ENCODE results near the gene NEDD9. TPM values are rescaled to one million over a fixed set of nuclear protein-coding genes. Genes with fewer than 3 reads are reported as not detected.
A peak's percentile ranks its signal among the peaks of the same experiment; 100 is the strongest.

NEDD9 gene
- polyA plus RNA-seq, 3 donors, result 65.9 to 75.7 (median 67.6) TPM

DNA sequence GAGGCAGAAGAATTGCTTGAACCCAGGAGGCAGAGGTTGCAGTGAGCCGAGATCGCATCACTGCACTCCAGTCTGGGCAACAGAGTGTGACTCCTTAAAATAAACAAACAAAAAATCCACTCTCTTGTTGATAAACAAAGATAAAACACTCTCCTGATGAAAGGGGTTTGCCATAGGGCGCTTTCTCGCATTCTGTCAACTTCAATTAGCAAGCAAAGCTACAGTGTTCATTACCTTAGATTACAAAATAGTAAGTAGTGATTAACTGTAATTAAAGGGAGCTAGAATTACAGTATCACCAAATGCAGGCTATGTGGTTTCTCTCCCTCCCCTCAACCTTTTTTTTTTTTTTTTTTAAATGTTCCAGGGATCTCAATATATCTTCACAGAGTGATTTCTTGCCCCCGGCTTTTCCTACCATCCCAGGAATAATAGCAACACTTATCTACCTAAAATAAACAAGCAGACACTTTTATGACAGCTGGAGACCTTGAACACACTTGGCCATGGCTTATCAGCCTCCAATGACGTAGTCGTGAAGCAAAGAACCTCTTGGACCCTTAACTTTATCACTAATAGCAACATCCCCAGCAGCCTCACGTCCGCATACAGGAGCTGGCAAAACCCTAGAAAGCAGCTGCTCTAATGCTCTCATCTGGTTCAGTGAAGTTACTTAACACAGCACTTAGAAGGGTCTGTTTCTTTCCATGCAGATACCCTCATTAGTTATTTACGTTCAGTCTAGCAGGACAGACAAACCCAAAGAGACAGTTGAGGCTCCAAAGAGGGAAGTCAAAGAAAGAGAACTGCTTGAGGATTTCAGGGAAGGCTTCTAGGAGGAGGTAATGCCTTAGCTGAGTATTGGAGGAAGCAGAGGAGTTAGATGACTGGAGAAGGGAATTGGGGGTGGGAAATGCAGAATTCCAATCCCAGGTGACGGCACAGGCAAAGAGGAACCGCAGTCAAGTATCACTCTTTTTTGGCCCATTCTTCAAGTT lies 37.9 kb upstream of the NEDD9 start:
- DNase-seq (ENCODE audit: extremely low read depth in 1 of 11, low read depth in 9 of 11, low spot score in 4 of 11), result no peak

DNA sequence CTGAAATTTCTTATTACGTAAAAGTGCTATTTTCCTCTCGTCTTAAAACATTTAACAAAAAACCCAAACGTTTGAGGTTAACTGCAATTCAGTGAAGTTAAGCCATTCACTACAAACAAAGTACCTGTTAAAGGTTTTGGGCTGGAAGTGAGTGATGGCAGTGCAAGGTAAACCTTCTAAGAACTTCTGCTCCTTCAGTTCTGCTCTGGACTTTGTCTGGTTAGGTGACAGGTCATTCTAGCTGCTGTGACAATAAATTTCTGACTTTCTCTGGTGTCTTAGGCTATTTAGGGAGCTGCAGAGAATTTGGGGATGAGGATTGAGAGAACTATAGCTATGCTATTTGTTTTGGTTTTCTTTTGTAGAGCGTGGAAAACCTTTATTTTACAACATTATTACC lies 36.5 kb upstream of the NEDD9 start:
- DNase-seq (ENCODE audit: extremely low read depth in 1 of 11, low read depth in 9 of 11, low spot score in 4 of 11), result no peak

DNA sequence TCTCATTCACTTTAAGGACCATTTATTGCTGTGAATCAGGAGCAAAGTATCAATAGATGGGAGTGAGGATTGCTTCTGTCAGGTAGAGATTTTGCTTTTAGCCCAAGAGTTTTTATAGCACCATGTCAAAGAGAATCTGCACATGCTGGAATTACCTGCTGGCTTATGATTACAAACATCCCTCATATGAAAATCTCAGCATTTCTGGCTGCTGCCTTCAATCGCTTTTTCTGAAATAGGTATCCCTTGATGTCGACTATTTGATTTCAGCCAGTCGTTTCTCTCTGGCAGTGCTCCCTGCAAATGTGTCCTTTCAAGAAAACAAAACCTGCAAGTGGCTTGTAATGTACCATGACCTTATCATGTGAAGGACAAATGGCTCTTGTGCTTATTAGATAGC lies 34.5 kb upstream of the NEDD9 start:
- DNase-seq (ENCODE audit: extremely low read depth in 1 of 11, low read depth in 9 of 11, low spot score in 4 of 11), result no peak

DNA sequence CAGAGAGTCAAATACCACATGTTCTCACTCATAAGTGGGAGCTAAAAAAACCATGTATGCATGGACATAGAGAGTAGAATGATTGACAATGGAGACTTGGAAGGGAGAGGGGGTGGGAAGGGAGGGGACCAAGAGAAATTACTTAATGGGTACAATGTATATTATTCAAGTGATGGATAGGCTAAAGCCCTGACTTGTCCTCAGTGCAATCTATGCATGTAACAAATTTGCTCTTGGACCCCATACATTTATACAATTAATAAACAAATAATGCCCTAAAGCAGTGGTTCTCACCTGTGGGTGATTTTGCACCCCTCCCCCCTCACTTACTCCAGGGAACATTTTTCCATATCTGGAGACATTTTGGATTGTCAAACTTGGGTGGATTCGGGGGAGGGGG lies 33.5 kb upstream of the NEDD9 start:
- no peak for DNase-seq (ENCODE audit: extremely low read depth in 1 of 11, low read depth in 9 of 11, low spot score in 4 of 11)

DNA sequence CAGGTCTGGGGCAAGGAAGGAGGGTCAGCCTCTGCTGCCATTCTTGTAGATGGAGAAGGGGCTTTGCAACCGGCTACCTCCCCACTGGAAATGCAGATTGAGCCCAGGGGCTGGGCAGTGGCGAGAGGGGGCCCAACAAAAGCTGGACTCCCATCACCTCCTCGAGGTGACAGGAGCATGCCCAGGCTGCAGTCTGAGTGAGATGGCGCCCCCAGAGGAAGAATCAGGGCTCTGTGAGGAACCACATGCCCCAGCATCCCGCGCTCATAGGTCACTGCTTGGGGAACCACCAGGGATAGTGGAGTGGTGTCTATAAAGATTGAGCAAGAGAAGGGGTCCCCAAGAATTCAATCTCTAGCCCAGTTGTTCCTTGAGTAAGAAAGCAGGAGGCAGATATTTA lies 31.6 kb upstream of the NEDD9 start:
- no peak for DNase-seq (ENCODE audit: extremely low read depth in 1 of 11, low read depth in 9 of 11, low spot score in 4 of 11)

DNA sequence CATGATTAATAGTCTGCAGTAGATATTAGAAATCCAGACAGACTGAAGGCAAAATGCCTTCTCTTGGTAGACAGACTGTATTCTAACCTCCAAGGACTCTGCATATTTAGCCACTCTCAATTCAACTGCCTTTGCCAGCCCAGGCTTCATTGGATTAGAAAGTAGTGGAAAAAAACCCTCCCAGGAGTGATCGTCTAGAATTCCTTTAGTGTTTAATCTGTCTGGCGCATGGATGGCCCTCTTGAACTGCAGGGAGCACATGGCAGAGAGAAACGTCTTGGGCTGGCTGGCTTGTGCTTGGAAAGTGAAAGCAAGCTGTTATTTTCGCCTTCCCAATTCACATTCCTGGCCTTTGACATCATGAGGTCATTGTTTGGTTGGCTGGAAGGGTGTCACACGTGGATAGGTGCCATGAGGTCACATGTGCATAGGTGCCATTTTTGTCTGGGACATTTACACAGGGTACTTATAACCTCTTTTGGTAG lies 30.9 kb upstream of the NEDD9 start:
- DNase-seq (ENCODE audit: extremely low read depth in 1 of 11, low read depth in 9 of 11, low spot score in 4 of 11), result peak in 2 of 11 donors; percentile 79 to 80

DNA sequence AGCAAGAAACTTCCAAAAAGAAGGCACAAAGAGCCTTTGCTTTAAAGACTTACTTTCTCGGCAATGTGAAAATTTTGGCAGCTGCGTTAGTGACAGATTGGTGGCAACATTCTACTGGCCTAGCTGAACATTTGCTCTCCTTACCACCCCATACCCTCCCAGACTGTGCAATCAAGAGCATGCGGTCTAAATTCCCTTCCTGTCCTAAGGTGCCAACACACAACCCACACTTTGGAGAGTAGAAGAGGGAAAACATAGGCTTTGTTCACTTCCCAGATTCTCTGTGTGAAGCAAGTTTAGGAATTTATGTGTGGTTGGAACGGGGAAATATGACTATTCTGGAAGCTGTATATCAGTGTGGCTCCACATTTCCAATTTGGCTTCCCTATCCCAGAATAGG lies 29.8 kb upstream of the NEDD9 start:
- no peak for DNase-seq (ENCODE audit: extremely low read depth in 1 of 11, low read depth in 9 of 11, low spot score in 4 of 11)

DNA sequence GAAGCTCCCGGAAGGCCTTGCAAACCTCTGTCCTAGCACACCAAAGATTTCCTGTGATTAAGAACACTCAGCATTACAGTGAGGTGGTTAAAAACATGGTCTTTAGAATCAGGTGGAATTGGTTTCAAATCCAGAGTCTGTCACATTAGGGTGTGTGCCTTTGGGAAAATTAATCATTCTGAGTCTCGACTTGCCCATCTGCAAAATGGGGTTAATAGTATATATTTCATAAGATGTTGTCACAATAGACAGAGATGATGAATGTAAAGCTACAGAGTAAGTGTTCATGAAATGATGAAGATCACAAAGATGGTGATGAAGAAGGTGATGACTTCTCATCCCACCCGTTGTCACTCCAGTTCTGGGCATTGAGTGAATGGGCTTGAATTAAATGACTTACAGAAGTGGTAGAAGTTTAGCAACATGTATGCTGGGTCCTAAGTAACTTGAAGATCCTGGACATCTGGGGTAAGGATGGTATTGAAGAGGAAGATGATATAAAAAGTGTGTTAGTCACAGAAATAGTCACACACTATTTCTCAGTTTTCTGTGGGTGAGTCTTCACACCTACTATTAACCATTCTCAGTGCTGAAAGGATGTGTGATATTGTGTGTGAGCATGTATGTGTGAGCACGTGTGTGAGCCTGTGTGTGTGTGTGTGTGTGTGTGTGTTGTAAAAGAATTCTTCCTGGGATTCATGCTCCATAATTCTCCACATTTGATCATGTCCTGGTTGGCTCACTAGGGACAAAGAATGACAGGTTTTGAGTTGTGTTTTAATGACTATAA lies 28.0 kb upstream of the NEDD9 start:
- no peak for DNase-seq (ENCODE audit: extremely low read depth in 1 of 11, low read depth in 9 of 11, low spot score in 4 of 11)

DNA sequence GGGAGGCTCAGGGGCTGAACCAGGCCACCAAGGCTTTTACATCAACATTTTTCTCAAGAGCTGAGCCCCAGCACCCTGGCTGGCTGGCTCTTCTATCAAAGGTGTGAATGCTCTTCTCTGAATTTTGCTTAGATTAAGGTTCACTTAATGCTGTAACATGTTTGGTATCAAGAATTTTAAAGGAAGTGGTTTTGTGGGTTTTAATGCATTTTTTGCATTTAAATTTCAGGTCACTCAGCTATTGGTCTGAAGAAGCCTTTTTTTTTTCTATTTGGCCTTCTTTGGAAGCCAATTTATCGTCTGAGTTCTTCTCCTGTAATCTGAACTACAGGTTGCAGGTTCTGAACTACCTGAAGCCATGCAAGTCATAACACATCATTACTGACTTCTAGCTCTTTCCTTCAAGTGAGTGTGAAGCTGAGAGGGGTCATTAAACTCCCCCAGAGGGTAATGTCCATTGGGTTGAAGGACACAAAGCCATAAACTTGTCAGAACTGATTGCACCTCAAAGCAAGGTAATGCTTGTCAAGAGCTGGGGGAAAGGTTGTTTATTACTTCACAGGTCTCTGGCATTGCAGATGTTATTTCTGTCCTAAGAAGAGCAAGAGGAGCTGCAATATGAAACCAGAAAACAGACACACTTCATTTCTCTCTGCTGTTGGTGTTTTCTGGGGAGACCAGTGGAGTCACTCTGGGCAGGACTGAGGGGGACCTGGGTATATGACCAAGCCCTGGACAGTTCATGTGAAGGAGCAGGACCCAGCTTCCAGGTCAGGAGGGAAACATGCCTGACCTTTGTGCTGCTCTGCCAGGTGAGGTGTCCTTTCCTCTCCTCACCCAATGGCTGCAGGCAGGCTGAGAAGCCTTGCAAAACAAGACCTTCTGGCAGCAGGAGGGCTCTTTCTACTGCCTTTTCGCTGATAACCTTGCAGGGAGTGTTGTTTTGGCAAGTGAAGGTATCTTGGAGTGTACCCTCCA lies 26.1 kb upstream of the NEDD9 start:
- no peak for DNase-seq (ENCODE audit: extremely low read depth in 1 of 11, low read depth in 9 of 11, low spot score in 4 of 11)

DNA sequence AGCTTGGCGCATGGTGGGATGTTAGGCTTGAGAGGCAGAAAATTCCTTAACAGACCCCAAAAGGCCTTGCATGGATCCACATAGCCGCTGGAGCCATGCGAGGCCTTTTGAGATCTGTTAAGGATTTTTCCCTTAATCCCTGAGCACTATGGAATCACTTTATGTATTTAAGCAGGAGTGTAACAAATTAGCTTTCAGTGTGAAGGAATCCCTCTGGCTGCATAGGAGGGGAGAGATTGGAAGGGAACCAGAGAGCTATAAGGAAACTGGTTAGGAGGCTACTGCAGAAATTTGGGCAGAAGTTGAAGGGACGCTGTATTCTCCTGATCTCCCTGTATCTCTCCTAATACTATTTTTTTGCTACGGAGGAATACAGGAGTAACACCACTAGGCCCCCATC lies 23.1 kb upstream of the NEDD9 start:
- DNase-seq (ENCODE audit: extremely low read depth in 1 of 11, low read depth in 9 of 11, low spot score in 4 of 11), result no peak

DNA sequence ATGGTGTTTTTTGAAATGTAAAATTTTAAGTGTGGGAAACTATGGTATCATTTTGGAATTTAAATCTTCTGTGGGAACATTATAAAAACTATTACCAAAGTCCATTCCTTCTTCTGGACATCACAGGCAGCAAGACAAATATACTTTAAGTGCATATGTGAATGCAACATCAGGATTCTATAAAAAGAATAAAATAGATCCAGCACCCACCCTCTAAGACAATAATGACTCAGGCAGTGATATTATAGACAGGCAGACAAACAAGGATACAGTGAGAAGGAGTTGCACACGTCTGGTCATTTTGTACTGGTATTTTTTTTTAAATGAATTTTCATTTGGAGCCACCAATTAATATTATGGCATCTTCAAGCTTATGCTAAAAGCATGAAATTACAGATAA lies 21.1 kb upstream of the NEDD9 start:
- DNase-seq (ENCODE audit: extremely low read depth in 1 of 11, low read depth in 9 of 11, low spot score in 4 of 11), result no peak

DNA sequence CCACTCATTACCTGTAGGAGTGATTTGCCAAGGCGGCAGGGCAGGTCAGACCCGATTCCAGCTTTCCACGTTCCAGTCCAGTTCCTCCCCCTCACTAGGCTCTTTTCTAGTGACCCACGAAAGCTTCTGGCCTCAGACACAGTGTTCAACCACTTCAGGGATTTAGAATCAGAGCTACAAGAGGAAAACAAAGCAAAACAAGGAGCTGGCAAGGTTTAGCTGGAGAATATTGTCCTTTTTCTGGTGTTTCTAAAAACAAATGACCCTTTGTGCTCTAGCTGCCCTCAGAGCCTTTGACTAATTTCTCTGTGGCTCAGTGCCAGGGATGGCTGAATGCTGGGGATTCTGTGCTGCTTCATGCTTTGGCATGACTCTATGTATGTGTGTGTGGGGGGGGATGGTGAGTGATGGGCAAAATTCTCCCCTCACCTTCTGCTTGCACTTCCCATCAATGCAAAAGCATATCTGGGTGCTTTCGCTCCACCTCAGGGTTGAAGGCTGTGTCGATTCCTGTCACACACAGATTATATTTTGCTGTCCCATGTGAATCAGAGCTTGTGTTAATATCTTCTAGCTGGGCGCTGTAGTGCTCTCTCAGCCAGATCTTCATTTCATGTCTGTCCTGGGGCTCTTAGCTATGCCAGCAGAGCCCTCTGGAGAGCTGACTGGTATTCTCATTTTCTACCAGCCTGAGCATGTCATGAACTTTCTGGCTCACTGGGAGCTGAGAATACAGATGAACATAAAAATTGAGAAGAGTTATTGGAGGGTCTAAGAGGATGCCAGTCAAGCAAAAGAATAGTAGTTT lies 19.3 kb upstream of the NEDD9 start:
- peak in 2 of 11 donors; percentile 56 to 67 for DNase-seq (ENCODE audit: extremely low read depth in 1 of 11, low read depth in 9 of 11, low spot score in 4 of 11)

DNA sequence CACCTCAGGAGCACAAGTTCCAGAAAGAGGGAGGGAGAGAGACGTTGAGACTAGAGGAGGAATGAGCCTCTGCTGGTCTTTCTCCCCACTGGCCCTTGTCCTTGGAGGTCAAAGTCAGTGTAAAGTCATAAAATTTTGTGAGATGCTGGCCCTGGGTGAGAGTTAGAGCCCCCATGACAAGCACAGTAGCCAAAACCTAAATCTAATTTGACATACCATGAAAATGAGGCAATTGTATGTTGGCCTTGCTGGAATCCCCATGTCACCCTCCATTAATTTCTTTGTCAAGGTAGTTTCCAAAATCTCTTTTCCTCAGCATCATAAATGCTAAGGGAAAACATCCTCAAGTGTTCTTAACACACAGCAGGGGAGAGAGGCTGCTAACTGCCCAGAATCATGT lies 17.6 kb upstream of the NEDD9 start:
- no peak for DNase-seq (ENCODE audit: extremely low read depth in 1 of 11, low read depth in 9 of 11, low spot score in 4 of 11)

DNA sequence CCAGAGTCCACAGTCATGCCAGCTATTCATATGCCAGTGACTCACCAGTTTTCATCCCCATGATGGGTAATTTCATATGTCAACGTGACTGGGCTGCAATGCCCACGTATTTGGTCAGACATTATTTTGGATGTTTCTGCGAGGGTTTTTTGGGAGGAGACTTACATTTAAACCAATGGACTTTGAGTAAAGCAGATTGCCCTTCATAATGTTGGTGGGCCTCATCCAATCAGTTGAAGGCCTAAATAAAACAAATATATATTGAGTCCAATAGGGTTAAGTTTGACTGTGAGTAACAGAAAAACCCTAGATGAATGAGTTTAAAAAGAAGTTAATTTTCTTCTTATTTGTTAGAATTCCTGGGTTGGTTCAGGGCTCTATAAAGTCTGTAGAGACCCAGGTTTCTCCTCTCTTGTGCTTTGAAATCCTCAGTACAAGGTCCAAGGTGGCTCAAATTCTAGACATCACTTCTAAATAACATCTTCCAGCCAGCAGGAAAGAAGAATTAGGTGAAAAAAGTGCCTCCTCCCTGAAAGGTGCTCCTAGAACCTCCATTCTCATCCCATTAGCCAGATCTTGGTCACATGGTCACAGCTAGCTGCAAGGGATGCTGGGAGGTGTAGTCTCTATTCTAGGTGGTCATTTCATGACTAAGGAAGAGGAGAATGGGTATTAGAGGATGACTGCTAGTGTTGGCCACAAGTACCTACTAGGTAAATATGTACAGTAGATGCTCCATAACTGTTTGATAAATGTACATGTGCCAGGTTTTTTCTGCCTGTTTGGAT lies 16.7 kb upstream of the NEDD9 start:
- DNase-seq (ENCODE audit: extremely low read depth in 1 of 11, low read depth in 9 of 11, low spot score in 4 of 11), result no peak

DNA sequence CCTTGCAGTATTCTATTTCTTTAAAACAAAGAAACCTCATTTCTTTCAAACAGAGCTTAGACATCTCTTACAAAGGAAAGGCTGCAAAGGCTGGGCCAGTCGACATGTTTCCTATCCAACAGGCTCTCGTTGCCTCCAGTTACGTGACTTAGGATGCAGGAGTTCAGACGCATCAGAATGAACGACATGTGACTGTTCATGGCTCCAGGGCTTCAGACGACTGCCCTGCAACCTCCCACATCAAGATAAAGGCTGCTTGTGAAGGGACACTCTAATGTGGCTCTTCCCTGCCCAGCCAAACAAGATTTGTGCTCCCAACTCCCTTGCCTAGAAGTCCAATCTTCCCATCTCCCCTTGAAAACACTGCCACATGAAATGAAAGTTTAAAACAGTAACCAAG lies 14.3 kb upstream of the NEDD9 start:
- DNase-seq (ENCODE audit: extremely low read depth in 1 of 11, low read depth in 9 of 11, low spot score in 4 of 11), result no peak

DNA sequence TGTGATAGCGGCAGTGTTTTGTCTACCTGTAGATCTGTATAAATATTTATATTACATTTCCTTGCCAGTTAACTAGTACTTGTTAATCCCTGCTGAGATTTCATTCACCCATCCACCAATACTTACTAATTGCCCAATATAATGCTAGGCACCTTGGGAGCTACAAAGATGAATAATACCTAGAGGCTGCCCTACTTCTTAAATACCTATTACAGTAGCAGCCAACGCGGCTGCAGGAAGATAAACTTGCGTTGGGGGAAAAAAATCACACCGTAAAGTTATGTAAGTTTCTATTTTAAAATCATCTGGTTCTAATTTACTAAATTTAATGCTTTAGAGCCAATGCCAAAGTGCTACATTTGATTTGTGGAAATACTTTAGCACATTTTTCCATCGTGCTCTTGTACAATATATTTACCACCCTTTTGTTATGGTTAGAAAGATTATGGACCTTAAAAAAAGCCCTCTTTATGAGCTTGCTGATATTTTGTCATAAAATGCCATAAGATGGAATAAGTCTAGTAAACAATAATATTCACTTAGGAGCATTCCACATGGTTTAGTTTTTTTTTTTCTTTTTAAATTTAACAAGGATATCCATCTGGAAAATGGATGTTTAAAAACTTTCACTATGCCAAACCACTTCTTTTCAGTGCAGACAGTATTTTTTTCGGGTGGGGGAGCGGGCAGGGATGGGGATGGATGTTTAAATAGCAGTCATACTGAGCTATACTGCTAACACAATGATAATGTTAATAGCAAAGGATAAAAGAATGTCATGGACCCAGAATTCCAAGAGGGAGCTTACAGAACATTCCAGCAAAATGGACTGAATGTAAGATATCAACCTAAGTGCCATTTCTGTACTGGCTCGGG lies 13.2 kb upstream of the NEDD9 start:
- no peak for DNase-seq (ENCODE audit: extremely low read depth in 1 of 11, low read depth in 9 of 11, low spot score in 4 of 11)

Measured in renal cortex interstitium (tissue), 11 donors.